ENCODE results near the gene NFIA. TPM values are rescaled to one million over a fixed set of nuclear protein-coding genes. Genes with fewer than 3 reads are reported as not detected.

NFIA gene
- total RNA-seq, 2 experiments from 2014 or later: 0.80 to 5.4 TPM

DNA sequence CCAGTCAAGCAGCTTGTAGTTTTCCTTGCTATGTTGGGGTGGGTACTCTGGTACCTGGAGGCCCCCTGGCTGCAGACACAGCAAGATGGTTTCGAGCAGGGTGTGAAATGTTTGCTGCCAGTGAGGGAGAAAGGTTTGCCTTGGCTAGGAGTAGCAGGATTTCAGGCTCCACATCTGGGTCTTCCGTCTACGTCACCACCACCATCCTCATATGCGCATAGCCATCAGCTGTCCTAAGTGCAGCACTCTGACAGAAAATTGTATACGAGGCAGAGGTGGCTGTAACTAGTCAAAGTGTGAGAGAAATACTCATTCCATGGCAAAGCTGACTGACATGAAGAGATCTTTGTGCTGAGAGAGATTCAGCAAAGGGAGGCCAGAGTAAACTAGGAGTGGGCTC, 212.6 kb downstream of the NFIA start:
- peaks cover 12% of the 10 kb centered on the region for H3K36me3 Mint-ChIP-seq
- no peak overlapping the region for H3K27ac Mint-ChIP-seq
- no peaks in the 10 kb centered on the region for H3K27me3 Mint-ChIP-seq
- CTCF ChIA-PET: no interaction called here
- peaks cover 4% of the 10 kb centered on the region for H3K4me1 Mint-ChIP-seq
- DNase-seq (no peak), ATAC-seq (no peak)
- H3K4me3 Mint-ChIP-seq: no peak overlapping the region
- peaks cover 7% of the 10 kb centered on the region for H3K9me3 Mint-ChIP-seq (ENCODE audit: low read depth)

DNA sequence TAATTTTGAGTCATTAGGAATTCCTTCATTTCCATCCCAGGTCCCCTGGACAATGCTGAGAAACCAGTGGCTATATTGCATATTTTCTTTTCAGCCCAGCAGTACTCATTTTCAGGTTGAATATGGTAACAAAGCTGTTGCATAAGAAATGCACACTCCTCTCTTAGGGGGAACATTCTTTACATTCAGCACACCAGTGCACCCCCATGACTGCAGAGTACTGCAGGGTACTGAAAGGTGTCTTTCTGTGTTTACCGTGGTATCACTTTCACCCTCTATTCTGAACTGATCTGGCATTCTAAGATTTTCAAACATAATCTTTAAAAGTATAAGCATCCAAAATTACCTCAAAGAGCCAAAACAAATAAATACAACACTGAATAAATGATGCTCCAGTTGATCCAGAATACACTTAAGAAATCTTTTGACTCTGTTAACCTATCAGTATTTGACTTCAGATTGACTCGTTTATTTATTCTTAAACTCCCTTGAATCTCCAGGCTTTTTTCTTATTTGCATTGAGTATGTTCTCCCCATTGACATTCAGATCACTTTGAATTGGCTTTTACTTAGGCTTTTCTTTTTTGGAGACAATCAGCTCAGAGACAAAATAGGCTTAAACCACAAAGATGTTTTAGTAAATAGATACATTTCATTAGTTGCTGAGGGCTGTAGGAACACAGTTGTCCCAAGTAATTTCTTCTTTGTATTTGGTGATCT, 213.6 kb downstream of the NFIA start:
- H3K4me3 Mint-ChIP-seq: no peak overlapping the region
- ATAC-seq: no peak

DNA sequence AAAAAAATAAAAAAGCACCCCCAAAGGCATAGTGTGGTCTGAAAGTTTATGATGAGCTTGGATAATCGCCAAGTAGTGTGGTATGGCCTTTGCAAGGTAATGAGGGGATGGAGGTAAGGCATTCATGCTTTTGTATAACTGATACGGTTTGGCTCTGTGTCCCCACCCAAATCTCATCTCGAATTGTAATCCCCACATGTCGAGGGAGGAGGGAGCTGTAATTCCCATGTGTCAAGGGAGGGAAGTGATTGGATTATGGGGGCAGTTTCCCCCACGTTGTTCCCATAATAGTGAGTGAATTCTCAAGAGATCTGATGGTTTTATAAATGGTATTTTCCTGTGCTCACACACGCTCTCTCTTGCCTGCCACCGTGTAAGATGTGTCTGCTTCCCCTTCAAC, 215.5 kb downstream of the NFIA start:
- Mint-ChIP-seq H3K9me3 (ENCODE audit: low read depth) (peaks cover 7% of the 10 kb centered on the region), H3K27me3 (no peaks in the 10 kb centered on the region), H3K4me1 (peaks cover 22% of the 10 kb centered on the region), H3K4me3 (no peak overlapping the region), H3K27ac (no peak overlapping the region), H3K36me3 (peaks cover 12% of the 10 kb centered on the region)
- DNase-seq (no peak), ATAC-seq (no peak)
- CTCF ChIA-PET: no interaction called here

More for the DNA sequence above, 213.6 kb downstream of the NFIA start:
- Mint-ChIP-seq H3K4me1 (peaks cover 5% of the 10 kb centered on the region), H3K9me3 (ENCODE audit: low read depth) (peaks cover 7% of the 10 kb centered on the region), H3K27me3 (no peaks in the 10 kb centered on the region), H3K27ac (no peak overlapping the region), H3K36me3 (peaks cover 12% of the 10 kb centered on the region)
- CTCF ChIA-PET: no interaction called here
- DNase-seq: no peak

DNA sequence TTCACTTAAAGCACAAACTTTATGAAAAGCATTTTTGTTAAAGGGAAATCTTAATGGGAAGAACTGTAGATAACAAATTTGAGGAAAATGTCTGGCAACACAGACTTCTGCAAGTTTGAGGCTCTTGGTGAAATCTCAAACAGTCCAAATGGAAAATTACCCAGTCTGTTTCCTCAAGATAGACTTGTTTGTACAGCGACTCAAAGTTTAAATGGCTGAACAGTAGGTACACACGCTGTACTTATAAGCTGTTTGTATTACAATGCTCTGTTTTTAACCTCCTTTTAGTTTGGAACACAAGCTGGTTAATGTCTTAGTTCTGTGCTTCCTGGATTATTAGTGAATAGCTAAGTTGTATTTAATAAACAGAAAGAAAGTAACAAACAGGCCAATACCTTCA, 217.1 kb downstream of the NFIA start:
- Mint-ChIP-seq H3K9me3 (ENCODE audit: low read depth) (peaks cover 7% of the 10 kb centered on the region), H3K36me3 (peaks cover 12% of the 10 kb centered on the region), H3K4me1 (peaks cover 32% of the 10 kb centered on the region), H3K27me3 (no peaks in the 10 kb centered on the region), H3K4me3 (no peak overlapping the region), H3K27ac (no peak overlapping the region)
- CTCF ChIA-PET: interaction anchor here (0.6 to 1.1 kb wide), 2 partner anchors 80 to 256 kb away, joined by 3 read pairs; no protein-coding TSS in a partner anchor
- DNase-seq (no peak), ATAC-seq (no peak)

DNA sequence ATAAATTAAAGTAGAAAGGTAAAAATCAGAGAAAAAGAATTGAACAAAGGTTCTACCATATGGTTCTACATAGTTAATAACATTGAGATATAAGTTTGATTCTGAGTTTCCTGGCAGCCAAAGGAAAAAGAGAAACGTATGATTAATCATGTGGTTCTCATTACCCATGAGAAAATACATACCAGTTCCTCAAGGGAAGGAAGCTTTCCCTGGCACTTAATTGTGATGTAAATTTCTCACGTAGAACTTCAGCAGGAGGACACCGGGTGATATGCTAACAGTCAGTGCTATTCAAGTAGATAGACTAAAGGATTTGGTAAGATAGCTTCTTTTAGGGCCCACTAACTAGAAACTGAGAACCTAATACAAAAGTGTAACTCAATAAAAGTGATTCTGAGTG, 218.5 kb downstream of the NFIA start:
- Mint-ChIP-seq H3K4me3 (no peak overlapping the region), H3K27me3 (no peaks in the 10 kb centered on the region), H3K4me1 (peaks cover 32% of the 10 kb centered on the region), H3K27ac (peak overlapping the region; percentile 55), H3K9me3 (ENCODE audit: low read depth) (peaks cover 7% of the 10 kb centered on the region), H3K36me3 (peaks cover 15% of the 10 kb centered on the region)
- CTCF ChIA-PET: interaction anchor here (0.8 kb wide), 1 partner anchor 251 kb away, joined by 4 read pairs; no protein-coding TSS in a partner anchor
- ATAC-seq (no peak), DNase-seq (no peak)

DNA sequence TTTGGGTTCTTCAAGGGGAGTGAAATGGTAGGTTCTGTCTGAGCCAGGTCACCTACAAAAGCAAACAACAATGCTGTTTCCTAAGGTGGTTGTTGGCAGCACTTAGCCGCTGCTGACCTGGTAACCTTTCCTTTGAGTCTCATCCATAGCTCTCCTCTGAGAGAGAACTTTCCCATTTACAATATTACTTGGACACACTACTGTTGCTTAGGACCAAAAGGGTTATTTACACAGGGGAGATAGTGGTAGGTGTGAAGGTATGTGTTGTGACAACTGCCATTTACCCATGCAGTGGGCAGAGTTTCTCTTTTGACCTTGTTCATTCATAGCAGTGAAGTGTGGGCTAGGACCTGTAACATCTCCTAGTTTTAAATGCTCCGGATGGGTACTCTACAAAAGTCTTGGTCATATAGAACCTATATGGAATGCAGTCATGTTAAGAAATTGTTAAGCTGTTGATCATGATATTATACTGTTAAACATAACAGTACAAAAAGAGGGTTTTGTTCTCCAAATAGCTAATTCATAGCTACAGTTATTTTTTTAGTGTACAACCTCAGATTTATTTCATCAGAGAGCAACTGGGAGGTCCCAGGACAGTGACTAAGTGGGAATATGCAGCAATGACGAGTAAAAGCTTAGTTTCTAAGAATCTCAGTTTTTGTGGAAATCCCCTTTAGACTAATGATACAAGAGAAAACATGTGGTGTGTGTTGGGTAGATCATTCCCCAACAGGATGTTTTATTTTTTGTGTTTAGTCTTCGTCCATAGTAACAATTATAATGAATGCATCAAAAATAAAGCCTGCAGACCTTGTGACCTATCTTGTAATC, 219.7 kb downstream of the NFIA start:
- peaks cover 32% of the 10 kb centered on the region for H3K4me1 Mint-ChIP-seq
- peaks cover 15% of the 10 kb centered on the region for H3K36me3 Mint-ChIP-seq
- DNase-seq (no peak), ATAC-seq (peak; percentile 83)
- peak overlapping the region; percentile 69 for H3K27ac Mint-ChIP-seq
- H3K9me3 Mint-ChIP-seq (ENCODE audit: low read depth): peaks cover 7% of the 10 kb centered on the region
- CTCF ChIA-PET: interaction anchor here (0.7 to 0.8 kb wide), 2 partner anchors 252 kb away, joined by 3 to 4 read pairs; no protein-coding TSS in a partner anchor
- H3K27me3 Mint-ChIP-seq: no peaks in the 10 kb centered on the region
- peak overlapping the region; percentile 0 for H3K4me3 Mint-ChIP-seq

- CTCF ChIA-PET: interaction anchor here (0.5 kb wide), 1 partner anchor 23 kb away, joined by 3 read pairs; no protein-coding TSS in a partner anchor
- no peaks in the 10 kb centered on the region for H3K9me3 Mint-ChIP-seq (ENCODE audit: low read depth)
- H3K27me3 Mint-ChIP-seq: no peaks in the 10 kb centered on the region
- ATAC-seq (no peak), DNase-seq (no peak)
- H3K27ac Mint-ChIP-seq: no peak overlapping the region
- no peak overlapping the region for H3K4me3 Mint-ChIP-seq
- H3K4me1 Mint-ChIP-seq: peaks cover 28% of the 10 kb centered on the region
- H3K36me3 Mint-ChIP-seq: peaks cover 3% of the 10 kb centered on the region
Measured at GRCh38 chr1:61307422-61308142, 225.2 kb downstream of the NFIA start.

DNA sequence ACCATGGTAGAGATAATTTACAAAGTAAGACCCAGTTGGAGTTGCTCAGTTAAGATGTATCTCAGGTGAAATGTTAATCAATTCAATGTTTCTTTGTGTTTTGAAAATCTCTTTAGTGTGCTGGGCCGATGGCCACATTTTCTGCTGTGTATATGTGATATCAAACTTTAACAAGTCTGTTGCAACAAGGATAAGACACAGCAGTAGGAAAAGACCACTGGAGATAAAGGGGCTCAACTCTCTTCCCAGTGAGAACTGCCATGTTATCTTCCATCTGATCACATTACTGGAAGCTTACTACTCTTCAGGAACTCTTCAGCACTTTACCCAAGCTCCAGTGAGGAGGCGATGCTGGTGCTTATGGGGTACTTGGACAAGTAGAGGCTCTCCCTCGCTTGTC, 227.7 kb downstream of the NFIA start:
- Mint-ChIP-seq H3K27me3 (no peaks in the 10 kb centered on the region), H3K9me3 (ENCODE audit: low read depth) (no peaks in the 10 kb centered on the region), H3K4me1 (peaks cover 17% of the 10 kb centered on the region), H3K36me3 (peaks cover 13% of the 10 kb centered on the region), H3K27ac (no peak overlapping the region), H3K4me3 (no peak overlapping the region)
- no peak for ATAC-seq
- CTCF ChIA-PET: no interaction called here
- no peak for DNase-seq

DNA sequence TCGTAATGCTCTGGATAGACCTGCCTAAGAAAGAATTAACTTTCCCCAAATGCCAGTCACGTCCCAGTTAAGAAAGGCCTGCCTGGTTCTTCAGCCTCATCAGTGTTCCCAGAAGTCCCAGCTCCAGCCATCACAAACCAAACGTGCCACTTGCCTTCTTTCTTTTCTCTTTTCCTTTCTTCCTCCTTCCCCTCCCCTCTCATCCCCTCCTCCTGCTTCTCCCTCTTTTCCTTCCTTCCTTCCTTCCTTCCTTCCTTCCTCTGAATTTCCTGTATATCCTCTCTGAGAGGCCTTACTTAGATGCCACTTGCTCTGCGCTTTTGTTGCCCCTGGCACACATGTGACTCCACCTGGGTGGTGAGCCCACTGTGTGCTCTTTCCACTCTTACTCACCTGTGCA, 228.2 kb downstream of the NFIA start:
- peaks cover 12% of the 10 kb centered on the region for H3K36me3 Mint-ChIP-seq
- no peaks in the 10 kb centered on the region for H3K9me3 Mint-ChIP-seq (ENCODE audit: low read depth)
- H3K27me3 Mint-ChIP-seq: no peaks in the 10 kb centered on the region
- H3K4me1 Mint-ChIP-seq: peaks cover 19% of the 10 kb centered on the region
- CTCF ChIA-PET: no interaction called here
- H3K27ac Mint-ChIP-seq: no peak overlapping the region
- no peak overlapping the region for H3K4me3 Mint-ChIP-seq
- ATAC-seq (no peak), DNase-seq (no peak)

- H3K36me3 Mint-ChIP-seq: peaks cover 12% of the 10 kb centered on the region
- no peaks in the 10 kb centered on the region for H3K9me3 Mint-ChIP-seq (ENCODE audit: low read depth)
- DNase-seq (no peak), ATAC-seq (no peak)
- H3K4me1 Mint-ChIP-seq: peaks cover 16% of the 10 kb centered on the region
- H3K27me3 Mint-ChIP-seq: no peaks in the 10 kb centered on the region
- CTCF ChIA-PET: interaction anchor here (1.0 kb wide), 1 partner anchor 10 kb away, joined by 3 read pairs; no protein-coding TSS in a partner anchor
- H3K4me3 Mint-ChIP-seq: no peak overlapping the region
- no peak overlapping the region for H3K27ac Mint-ChIP-seq
Measured at GRCh38 chr1:61313906-61314422, 231.6 kb downstream of the NFIA start.

DNA sequence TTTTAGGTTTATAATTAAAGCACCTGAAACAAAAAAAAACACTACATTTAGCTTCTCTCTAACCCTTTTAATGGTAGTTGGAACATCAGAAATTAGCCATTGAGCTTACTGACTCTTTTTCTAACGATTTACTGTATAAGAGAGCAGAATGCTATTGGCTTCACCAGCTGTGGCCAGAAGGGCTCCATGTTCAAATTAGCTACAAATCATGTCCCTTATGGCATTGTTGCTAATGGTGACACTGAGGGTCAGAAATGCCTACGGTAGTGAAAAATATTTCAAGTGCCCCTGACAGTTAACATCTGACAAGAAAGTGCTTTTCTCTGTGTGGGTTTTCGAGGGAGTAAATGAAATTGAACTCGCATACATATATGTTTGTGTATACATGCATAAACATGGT, 232.7 kb downstream of the NFIA start:
- no peak for ATAC-seq
- no peaks in the 10 kb centered on the region for H3K27me3 Mint-ChIP-seq
- peaks cover 26% of the 10 kb centered on the region for H3K4me1 Mint-ChIP-seq
- peaks cover 12% of the 10 kb centered on the region for H3K36me3 Mint-ChIP-seq
- H3K4me3 Mint-ChIP-seq: no peak overlapping the region
- CTCF ChIA-PET: no interaction called here
- no peak for DNase-seq
- no peaks in the 10 kb centered on the region for H3K9me3 Mint-ChIP-seq (ENCODE audit: low read depth)
- H3K27ac Mint-ChIP-seq: no peak overlapping the region

DNA sequence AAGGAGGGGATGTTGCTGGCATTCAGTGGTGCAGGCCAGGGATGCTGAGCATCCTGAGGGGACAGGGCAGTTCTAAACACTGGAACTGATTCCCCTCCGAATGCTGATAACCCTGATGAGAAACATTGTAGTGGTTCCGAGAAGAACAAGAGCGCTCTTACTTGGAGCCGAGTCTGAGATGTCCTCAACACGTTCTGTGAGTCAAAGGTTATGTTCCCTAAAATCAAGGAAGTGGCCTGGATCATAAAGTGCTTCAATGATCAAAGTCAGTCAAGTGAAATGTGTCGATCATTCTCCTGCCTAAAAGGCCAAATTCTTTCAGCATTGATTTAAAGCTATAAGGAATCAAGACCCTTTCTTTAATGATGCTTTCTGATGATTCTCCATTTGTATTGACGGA, 234.1 kb downstream of the NFIA start:
- Mint-ChIP-seq H3K36me3 (peaks cover 15% of the 10 kb centered on the region), H3K27ac (no peak overlapping the region), H3K27me3 (no peaks in the 10 kb centered on the region), H3K4me3 (no peak overlapping the region), H3K4me1 (peaks cover 37% of the 10 kb centered on the region), H3K9me3 (ENCODE audit: low read depth) (no peaks in the 10 kb centered on the region)
- CTCF ChIA-PET: no interaction called here
- ATAC-seq: no peak
- no peak for DNase-seq

Data from activated CD8-positive, alpha-beta memory T cell treated with anti-CD3 and anti-CD28 coated beads, Interleukin-2, amount 10 ng/mL, durations not matched to agents 7 days and 5 days (primary cell).